ENCODE results near the gene FRMD4A.

GRCh38 chr10:13709931-13710650, 620.6 kb downstream of the FRMD4A start:
- no peak for TF ChIP-seq CTCF (IDR thresholded peaks at IDR 0.05)
- no peak for TF ChIP-seq POLR2A (IDR thresholded peaks at IDR 0.05)

Measured in heart left ventricle (tissue), 13 donors.